Measurements from ENCODE around the gene MYO5C. TPM values are rescaled to one million over a fixed set of nuclear protein-coding genes. Genes with fewer than 3 reads are reported as not detected.

MYO5C gene
- total and polyA plus RNA-seq, 2 of the 8 experiments (the other 6 are each of a cell fraction or from before 2014, with no cell fraction given): 8.2 to 26.7 TPM

DNA sequence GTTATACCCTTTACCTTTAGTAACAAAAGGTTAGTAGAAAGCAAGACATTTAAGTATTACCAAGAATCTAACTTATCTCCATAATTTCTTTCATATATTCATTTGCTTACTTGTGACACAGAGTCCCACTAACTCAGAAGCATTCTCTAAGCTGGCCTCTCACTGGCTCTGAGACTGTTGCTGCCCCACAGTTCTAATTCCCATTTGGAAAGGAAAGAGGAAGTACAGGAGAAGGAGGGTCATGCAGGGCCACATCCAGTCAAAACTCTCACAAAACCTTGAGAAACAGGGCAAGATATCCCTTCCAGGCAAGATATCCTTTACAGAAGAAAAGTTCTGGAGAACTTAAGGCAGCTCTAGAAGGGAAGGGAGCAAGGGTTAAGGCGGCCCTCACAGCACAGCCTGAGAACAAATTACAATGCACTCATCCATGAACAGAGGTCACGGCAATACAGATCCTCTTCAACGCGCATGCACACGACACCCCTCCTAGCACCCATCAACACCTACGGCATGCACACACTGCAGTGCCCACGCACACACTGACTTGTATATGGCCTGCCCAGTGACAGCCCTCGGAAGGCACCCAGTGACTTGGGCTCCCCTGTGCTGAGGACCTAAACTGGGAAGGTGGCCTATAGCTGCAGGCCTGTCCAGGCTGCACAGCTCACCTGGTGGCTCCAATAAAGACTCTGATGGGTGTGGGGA lies 13.0 kb upstream of the MYO5C start:
- no peaks in the 10 kb centered on the region for H3K79me2 ChIP-seq (ENCODE audit: control insufficient read depth in 1 of 2, insufficient read depth in 2 of 2, low read length in 2 of 2)
- no peak overlapping the region for H3K23ac ChIP-seq (ENCODE audit: insufficient read length)
- H4K5ac ChIP-seq (ENCODE audit: insufficient read length, low read depth, low read length): no peak overlapping the region
- 83% methylated on average over 8 of the region's 8 CpGs; no CpG with 5 or more reads in 1 of the 2 experiments for WGBS, 2 experiments (ENCODE audit: extremely low coverage in 1 of 2, insufficient coverage in 1 of 2, insufficient read length in 1 of 2, insufficient replicate concordance in 2 of 2, low coverage in 1 of 2, low lambda C conversion rate in 2 of 2, missing lambda C conversion rate in 1 of 2)
- no peaks in the 10 kb centered on the region; a peak in 2 of 8 replicates for H3K36me3 ChIP-seq (ENCODE audit: control insufficient read depth in 2 of 4, insufficient read depth in 4 of 4, low read length in 3 of 4)
- no peak overlapping the region for H3K27ac ChIP-seq (ENCODE audit: low read depth, low read length)
- DNase-seq (ENCODE audit: low read depth in 1 of 2, low spot score in 2 of 2): no peak
- no peak overlapping the region; the same call in 1 of the 2 replicates for H2BK12ac ChIP-seq (ENCODE audit: low read depth, low read length)
- FAIRE-seq: no peak
- no peak overlapping the region for H3K4me3 ChIP-seq (ENCODE audit: extremely low read depth in 1 of 4, insufficient read depth in 2 of 4, low read depth in 3 of 4, low read length in 4 of 4)
- H4K91ac ChIP-seq (replicated peaks; ENCODE audit: insufficient read length, low read length): no peak overlapping the region
- no peak overlapping the region for H3K14ac ChIP-seq (ENCODE audit: insufficient read length)
- H3K4me1 ChIP-seq (replicated peaks in 1 of 4; ENCODE audit: control insufficient read depth in 3 of 4, insufficient read depth in 4 of 4, low read length in 3 of 4): no peaks in the 10 kb centered on the region
- H3K56ac ChIP-seq (replicated peaks; ENCODE audit: insufficient read length, low read depth, low read length): no peak overlapping the region
- no peak overlapping the region; a peak in 2 of 7 replicates for H3K9ac ChIP-seq (replicated peaks in 1 of 4; ENCODE audit: extremely low read depth in 1 of 4, low read depth in 3 of 4, low read length in 3 of 4)
- POLR2A ChIA-PET (ENCODE audit: partially characterized antibody): no interaction called here
- H2BK15ac ChIP-seq (ENCODE audit: low read length): 0 out of 2 replicates have a peak overlapping the region, but pooled peaks have one; percentile 54
- no peak overlapping the region for H3K4ac ChIP-seq (replicated peaks; ENCODE audit: insufficient read length, low read depth, low read length)
- H2BK20ac ChIP-seq (ENCODE audit: low read length): no peak overlapping the region
- no peak overlapping the region for H2BK120ac ChIP-seq (replicated peaks; ENCODE audit: low read depth, low read length)
- no peaks in the 10 kb centered on the region for H3K27me3 ChIP-seq (replicated peaks in 1 of 4; ENCODE audit: control insufficient read depth in 3 of 4, extremely low read depth in 1 of 4, insufficient read depth in 3 of 4, low read length in 3 of 4)
- no peak overlapping the region; the same call in 1 of the 2 replicates for H4K8ac ChIP-seq (ENCODE audit: extremely low read depth, insufficient read depth, low read length)
- CTCF ChIA-PET (ENCODE audit: partially characterized antibody): interaction anchor here (0.7 kb wide), 1 partner anchor 49 kb away, joined by 4 read pairs; no protein-coding TSS in a partner anchor
- H2AFZ ChIP-seq (ENCODE audit: low read length): no peak overlapping the region
- H2BK5ac ChIP-seq (ENCODE audit: low read depth, low read length): no peak overlapping the region; the same call in 1 of the 2 replicates
- H3K18ac ChIP-seq (ENCODE audit: extremely low read depth, low read length): no peak overlapping the region
- H3K23me2 ChIP-seq (ENCODE audit: low read depth, low read length): no peaks in the 10 kb centered on the region
- H3K79me1 ChIP-seq (ENCODE audit: low read depth, low read length): no peaks in the 10 kb centered on the region
- no peak overlapping the region for H3K4me2 ChIP-seq (ENCODE audit: insufficient read depth in 1 of 2, low read depth in 2 of 2, low read length in 2 of 2)
- no peaks in the 10 kb centered on the region for H3K9me3 ChIP-seq (ENCODE audit: insufficient read depth in 2 of 2, low read depth in 1 of 2, low read length in 1 of 2)
- H2AK5ac ChIP-seq (ENCODE audit: low read depth, low read length): no peak overlapping the region
- H4K20me1 ChIP-seq (replicated peaks in 1 of 2; ENCODE audit: control insufficient read depth in 1 of 2, insufficient read depth in 2 of 2, low read length in 2 of 2): no peaks in the 10 kb centered on the region
- TF ChIP-seq SIN3A (conservative IDR thresholded peaks at IDR 0.05 in 1 of 2, IDR thresholded peaks at IDR 0.05 in 1 of 2; ENCODE audit: low read depth in 1 of 2, low read length in 2 of 2) (no peak), TAF1 (IDR thresholded peaks at IDR 0.05; ENCODE audit: low read depth, low read length) (no peak), SP1 (IDR thresholded peaks at IDR 0.05; ENCODE audit: low read depth, low read length) (no peak), KDM1A (IDR thresholded peaks at IDR 0.05; ENCODE audit: borderline replicate concordance, low read length) (no peak), ZNF274 (IDR thresholded peaks at IDR 0.05; ENCODE audit: borderline replicate concordance, extremely low read depth, low read length) (no peak), HDAC2 (IDR thresholded peaks at IDR 0.05; ENCODE audit: borderline replicate concordance in 1 of 2, low read depth in 2 of 2, low read length in 2 of 2) (no peak), ASH2L (IDR thresholded peaks at IDR 0.05; ENCODE audit: low read length) (no peak), YY1 (IDR thresholded peaks at IDR 0.05; ENCODE audit: low read depth, low read length) (no peak), POLR2A (IDR thresholded peaks at IDR 0.05; ENCODE audit: control extremely low read depth in 1 of 2, low read depth in 2 of 2, low read length in 2 of 2) (no peak)
- TF ChIP-seq, protein P1, sequence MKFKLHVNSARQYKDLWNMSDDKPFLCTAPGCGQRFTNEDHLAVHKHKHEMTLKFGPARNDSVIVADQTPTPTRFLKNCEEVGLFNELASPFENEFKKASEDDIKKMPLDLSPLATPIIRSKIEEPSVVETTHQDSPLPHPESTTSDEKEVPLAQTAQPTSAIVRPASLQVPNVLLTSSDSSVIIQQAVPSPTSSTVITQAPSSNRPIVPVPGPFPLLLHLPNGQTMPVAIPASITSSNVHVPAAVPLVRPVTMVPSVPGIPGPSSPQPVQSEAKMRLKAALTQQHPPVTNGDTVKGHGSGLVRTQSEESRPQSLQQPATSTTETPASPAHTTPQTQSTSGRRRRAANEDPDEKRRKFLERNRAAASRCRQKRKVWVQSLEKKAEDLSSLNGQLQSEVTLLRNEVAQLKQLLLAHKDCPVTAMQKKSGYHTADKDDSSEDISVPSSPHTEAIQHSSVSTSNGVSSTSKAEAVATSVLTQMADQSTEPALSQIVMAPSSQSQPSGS (IDR thresholded peaks at IDR 0.05; ENCODE audit: low read length): no peak
- TF ChIP-seq, protein P2, sequence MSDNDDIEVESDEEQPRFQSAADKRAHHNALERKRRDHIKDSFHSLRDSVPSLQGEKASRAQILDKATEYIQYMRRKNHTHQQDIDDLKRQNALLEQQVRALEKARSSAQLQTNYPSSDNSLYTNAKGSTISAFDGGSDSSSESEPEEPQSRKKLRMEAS (IDR thresholded peaks at IDR 0.05): no peak

Measured in H1 (cell line).